HG02885 (cell line): Measurements from ENCODE around the gene WFDC10A.
"Not testable (repeated sequence)": the region's sequence is repeated elsewhere in the genome, so short reads cannot be mapped to it uniquely, and the experiment has no call there.

ENCODE experiments used
- ATAC-seq: cut with Tn5 transposase; IDR thresholded peaks from one replicate; pipeline ENCODE4 v1.9.1; 2021; ENCODE audit warnings: mild to moderate bottlenecking; ENCODE audit not compliant: unreplicated experiment, poor library complexity

Gene WFDC10A

DNA sequence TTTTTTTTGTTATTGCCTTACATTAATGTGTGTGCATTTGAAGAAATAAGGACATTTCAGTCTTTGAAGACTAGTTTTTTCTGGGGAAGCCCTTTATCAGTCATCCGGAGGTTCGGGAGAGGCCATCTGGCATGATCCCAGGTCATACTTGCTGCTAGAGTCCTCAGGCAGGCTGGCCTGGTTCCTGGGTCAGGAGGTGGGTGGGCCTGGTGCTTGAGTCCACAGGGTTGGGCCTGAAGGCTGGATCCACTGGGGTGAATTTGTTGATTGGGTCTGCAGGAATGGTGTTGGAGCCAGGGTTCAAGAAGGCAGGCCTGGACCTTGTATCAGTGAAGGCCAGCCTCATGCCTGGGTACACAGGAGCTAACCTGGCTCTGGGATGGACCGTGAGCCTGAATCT, 17.3 kb downstream of the WFDC10A start:
- no peak for ATAC-seq

DNA sequence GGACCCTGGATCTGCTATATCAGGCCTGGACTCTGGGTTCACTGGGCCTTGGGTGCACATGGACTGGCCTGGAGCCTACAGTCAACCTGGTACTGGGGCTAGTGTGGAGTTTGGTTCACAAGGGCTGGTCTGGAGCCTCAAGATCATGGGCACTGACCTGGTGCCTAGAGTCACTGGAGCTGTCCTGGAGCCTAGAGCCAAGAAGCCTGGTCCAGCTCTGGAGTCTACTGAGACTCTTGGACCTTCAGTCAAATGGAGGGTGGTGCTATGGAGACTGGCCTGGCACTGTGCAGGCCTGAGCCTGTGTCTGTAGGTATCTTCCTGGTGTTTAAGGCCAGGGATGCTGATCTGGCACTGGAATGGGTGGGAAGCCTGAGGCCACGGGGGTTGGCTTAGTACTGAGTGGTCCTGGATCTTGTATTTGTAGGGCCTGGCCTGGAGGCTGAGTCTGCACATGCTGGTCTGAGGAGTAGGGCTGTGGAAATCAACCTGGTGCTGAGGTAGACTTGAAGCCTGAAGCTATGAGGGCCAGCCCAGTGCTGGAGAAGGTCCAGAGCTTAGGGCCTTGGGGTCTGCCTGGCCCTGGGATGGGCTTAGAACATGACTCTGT, 18.0 kb downstream of the WFDC10A start:
- ATAC-seq = no peak

DNA sequence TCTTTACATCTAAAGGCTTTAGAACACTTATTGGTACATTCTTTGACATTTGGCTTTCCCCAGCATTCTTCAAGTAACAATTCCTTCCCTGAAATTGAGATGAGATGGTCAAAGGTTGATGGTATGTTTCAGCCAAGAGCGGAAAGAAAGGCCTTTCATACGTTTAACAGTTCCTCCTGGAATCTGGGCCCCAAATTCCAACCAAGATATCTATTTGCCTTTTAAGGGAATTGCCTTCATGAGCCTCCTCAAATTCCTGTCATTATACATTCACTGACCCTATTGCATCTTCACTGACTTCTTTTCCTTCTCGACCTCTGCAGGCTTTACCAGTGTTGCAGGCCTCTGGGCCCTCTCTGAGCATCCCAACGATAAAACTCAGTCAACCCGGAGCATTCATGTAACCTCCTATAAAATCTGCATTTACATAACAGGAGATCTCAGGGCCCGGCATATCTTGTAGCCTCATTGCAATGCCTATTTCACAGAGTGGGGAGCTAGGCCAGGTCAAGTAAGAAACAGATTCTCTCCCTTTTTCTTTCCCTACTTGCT, 19.8 kb downstream of the WFDC10A start:
- no peak for ATAC-seq

DNA sequence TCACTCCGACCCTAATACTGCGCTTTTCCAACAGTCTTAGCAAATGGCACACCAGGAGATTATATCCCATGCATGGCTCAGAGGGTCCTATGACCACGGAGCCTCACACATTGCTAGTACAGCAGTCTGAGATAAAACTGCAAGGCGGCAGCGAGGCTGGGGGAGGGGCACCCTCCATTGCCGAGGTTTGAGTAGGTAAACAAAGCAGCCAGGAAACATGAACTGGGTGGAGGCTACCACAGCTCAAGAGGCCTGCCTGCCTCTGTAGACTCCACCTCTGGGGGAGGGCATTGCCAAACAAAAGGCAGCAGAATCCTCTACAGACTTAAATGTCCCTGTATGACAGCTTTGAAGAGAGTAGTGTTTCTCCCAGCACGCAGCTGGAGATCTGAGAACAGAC, 22.2 kb downstream of the WFDC10A start:
- ATAC-seq = not testable (repeated sequence)

DNA sequence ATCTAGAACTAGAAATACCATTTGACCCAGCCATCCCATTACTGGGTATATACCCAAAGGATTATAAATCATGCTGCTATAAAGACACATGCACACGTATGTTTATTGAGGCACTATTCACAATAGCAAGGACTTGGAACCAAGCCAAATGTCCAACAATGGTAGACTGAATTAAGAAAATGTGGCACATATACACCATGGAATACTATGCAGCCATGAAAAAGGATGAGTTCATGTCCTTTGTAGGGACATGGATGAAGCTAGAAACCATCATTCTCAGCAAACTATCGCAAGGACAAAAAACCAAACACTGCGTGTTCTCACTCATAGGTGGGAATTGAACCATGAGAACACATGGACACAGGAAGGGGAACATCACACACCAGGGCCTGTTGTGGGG, 27.5 kb downstream of the WFDC10A start:
- ATAC-seq = not testable (repeated sequence)

DNA sequence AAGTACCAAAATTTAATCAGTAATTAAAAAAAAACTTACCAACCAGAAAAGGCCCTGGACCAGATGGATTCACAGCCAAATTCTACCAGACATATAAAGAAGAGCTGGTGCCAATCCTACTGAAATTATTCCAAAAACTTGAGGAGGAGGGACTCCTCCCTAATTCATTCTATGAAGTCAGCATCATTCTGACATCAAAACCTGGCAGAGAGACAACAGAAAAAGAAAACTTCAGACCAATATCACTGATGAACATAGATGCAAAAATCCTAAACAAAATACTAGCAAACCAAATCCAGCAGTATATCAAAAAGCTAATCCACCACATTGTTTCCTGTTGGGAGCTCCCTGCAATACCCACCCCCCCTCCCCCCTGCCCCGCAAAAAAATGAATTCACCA, 40.6 kb downstream of the WFDC10A start, which contains the start of gene WFDC11:
TSS of gene WFDC11 (minus strand) at position 101 of the 400 bp plus-strand sequence. CDS start 19,639 bp downstream, outside the sequence.
- no peak for ATAC-seq

DNA sequence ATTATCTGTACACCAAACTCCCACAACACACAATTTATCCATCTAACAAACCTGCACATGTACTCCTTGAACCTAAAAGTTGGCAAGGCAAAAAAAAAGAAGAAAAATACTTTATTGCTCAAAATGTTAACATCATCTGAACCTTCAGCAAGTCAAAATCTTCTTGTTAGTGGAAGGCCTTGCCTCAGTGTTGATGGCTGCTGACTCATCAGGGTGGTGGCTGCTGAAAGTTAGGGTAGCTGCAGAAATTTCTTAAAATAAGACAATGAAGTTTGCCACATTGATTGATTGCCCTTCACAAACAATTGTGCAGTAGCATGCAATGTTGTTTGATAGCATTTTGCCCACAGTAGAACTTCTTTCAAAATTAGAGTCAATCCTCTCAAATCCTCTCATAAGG, 43.2 kb downstream of the WFDC10A start:
- ATAC-seq = no peak

DNA sequence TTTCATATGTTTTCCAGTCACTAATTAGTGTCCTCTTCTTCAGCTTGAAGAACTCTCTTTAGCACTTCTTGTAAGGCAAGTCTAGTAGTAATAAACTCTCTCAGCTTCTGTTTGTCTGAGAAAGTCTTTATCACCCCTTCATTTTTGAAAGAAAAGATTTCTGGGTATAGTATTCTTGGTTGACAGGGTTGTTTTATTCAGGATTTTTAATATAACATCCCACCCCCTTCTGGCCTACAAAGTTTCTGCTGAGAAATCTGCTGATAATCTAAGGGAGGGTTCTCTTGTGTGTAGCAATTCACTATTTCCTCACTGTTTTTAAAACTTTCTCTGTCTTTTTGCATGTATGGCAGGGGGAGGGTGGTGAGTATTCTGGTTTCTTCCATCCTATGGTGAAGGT, 50.1 kb downstream of the WFDC10A start:
- no peak for ATAC-seq
